K562 (cell line): ENCODE data around the gene SULT2A1. TPM values are rescaled to one million over a fixed set of nuclear protein-coding genes. Genes with fewer than 3 reads are reported as not detected.
A peak's percentile ranks its signal among the peaks of the same experiment; 100 is the strongest.

Experiments
- ATAC-seq: fragments of 200-7000 bp; cut with Tn5 transposase; 3 replicates; pipeline ENCODE4 v1.9.1; 2020; ENCODE audit warnings: moderate library complexity
- BruUV-seq: library from RNA; stranded (reverse); fragments of 400-500 nt; replicated peaks from 2 replicates; lab custom pipeline; 2021; lab: Mats Ljungman, UMichigan
- CTCF ChIA-PET: fragments of 300-600 bp; formaldehyde crosslinking; extraction: SDS; loops from one replicate; lab custom pipeline; 2021; ENCODE audit warnings: low intra/inter-chr PET ratio; lab: Yijun Ruan, JAX
- POLR2A ChIA-PET: fragments of 300-600, 350-650 bp; sonication (Branson Sonifier 250); formaldehyde crosslinking; extraction: SDS; loops from one replicate; lab custom pipeline; 2021; ENCODE audit warnings: antibody characterized with exemption, inconsistent platforms; lab: Yijun Ruan, JAX
- DNase-seq, 4 experiments: peaks; one replicate each; pipeline versions ENCODE4 v3.0.0 to v3.0.0-alpha.2; 2011 to 2018; ENCODE audit warnings: low spot score in 3 of 4, mixed read lengths in 3 of 4; ENCODE audit errors: extremely low read depth in 1 of 4
- FAIRE-seq: peaks from 2 replicates; lab custom pipeline; 2011; peaks lifted over from hg19 to GRCh38; lab: Jason Lieb, UNC
- H2AFZ ChIP-seq: 2 replicates; pipeline ENCODE4 v1.6.0; 2011; ENCODE audit warnings: low read depth, low read length, control low read depth, inconsistent platforms
- H3K27ac ChIP-seq: fragments of 200-600 bp; 3 replicates; pipeline ENCODE4 v1.8.0; 2011; ENCODE audit warnings: low read depth, mild to moderate bottlenecking, control low read depth, inconsistent platforms, low read length, moderate library complexity, mixed read lengths; ENCODE audit errors: extremely low read depth
- H3K27me3 ChIP-seq, 2 experiments: fragments of 300-600 bp in 1 of 2; 2 replicates in 1 of 2; 3 replicates in 1 of 2; pipeline versions ENCODE4 v1.6.0 to v1.8.0; 2011; ENCODE audit warnings: inconsistent platforms in 2 of 2, low read length in 2 of 2, mild to moderate bottlenecking in 1 of 2, mixed read lengths in 1 of 2, moderate library complexity in 1 of 2; ENCODE audit not compliant: control insufficient read depth in 2 of 2, insufficient read depth in 2 of 2
- H3K36me3 ChIP-seq: fragments of 300-600 bp; 3 replicates; pipeline ENCODE4 v1.8.0; 2011; ENCODE audit warnings: mild to moderate bottlenecking, low read length, inconsistent platforms; ENCODE audit not compliant: control insufficient read depth, insufficient read depth
- H3K4me1 ChIP-seq, 2 experiments: fragments of 200-600 bp in 1 of 2; replicated peaks in 1 of 2; 2 replicates in 1 of 2; 3 replicates in 1 of 2; pipeline versions ENCODE4 v1.5.1 to v1.8.0; 2011; ENCODE audit warnings: inconsistent platforms in 2 of 2, low read length in 2 of 2, mild to moderate bottlenecking in 1 of 2, mixed read lengths in 1 of 2, moderate library complexity in 1 of 2; ENCODE audit not compliant: control insufficient read depth in 2 of 2, insufficient read depth in 2 of 2
- H3K4me2 ChIP-seq: 2 replicates; pipeline ENCODE4 v1.6.1; 2011; ENCODE audit warnings: low read length, control low read depth, inconsistent platforms, mixed read lengths; ENCODE audit not compliant: insufficient read depth
- H3K4me3 ChIP-seq: fragments of 200-600 bp; sonication (generic), shearing (Covaris generic); 2 replicates; pipeline ENCODE4 v1.5.1; 2016; ENCODE audit warnings: control low read depth, inconsistent platforms
- H3K79me2 ChIP-seq: fragments of 200-600 bp; 3 replicates; pipeline ENCODE4 v1.8.0; 2011; ENCODE audit warnings: low read length, inconsistent platforms; ENCODE audit not compliant: control insufficient read depth, insufficient read depth
- H3K9ac ChIP-seq, 2 experiments: 2 replicates each; pipeline versions ENCODE4 v1.6.0 to v1.6.1; 2011; ENCODE audit warnings: low read depth in 2 of 2, low read length in 2 of 2, control low read depth in 1 of 2, inconsistent platforms in 1 of 2, mild to moderate bottlenecking in 1 of 2, mixed read lengths in 1 of 2; ENCODE audit not compliant: insufficient read depth in 1 of 2
- H3K9me1 ChIP-seq: one replicate; pipeline ENCODE4 v1.6.0; 2011; ENCODE audit warnings: inconsistent platforms, mild to moderate bottlenecking, low read length, moderate library complexity; ENCODE audit not compliant: control insufficient read depth, insufficient read depth
- H3K9me3 ChIP-seq: replicated peaks from 2 replicates; pipeline ENCODE4 v1.5.1; 2011; ENCODE audit warnings: low read depth, low read length, inconsistent platforms; ENCODE audit not compliant: control insufficient read depth, insufficient read depth
- H4K20me1 ChIP-seq: replicated peaks from 2 replicates; pipeline ENCODE4 v1.6.1; 2011; ENCODE audit warnings: low read length, inconsistent platforms, mixed read lengths; ENCODE audit not compliant: control insufficient read depth, insufficient read depth
- BACH1 ChIP-seq: fragments of 200-800 bp; sonication (Bioruptor generic); IDR thresholded peaks from 2 replicates; pipeline ENCODE4 v1.6.1; 2016; ENCODE audit warnings: missing genetic modification characterization, missing compliant biosample characterization
- C11orf30 ChIP-seq: fragments of 450-650 bp; IDR thresholded peaks from 2 replicates; pipeline ENCODE4 v1.6.1; 2016; ENCODE audit warnings: low read depth, mild to moderate bottlenecking
- MAFF ChIP-seq: IDR thresholded peaks from 2 replicates; pipeline ENCODE4 v1.6.1; 2012; ENCODE audit warnings: low read length, improper control_type of control experiment
- MAFG ChIP-seq: fragments of 450-650 bp; conservative IDR thresholded peaks from 2 replicates; pipeline ENCODE4 v1.6.1; 2016; ENCODE audit warnings: missing genetic modification characterization, missing compliant biosample characterization
- MAFK ChIP-seq: IDR thresholded peaks from 2 replicates; pipeline ENCODE4 v1.6.1; 2011; ENCODE audit warnings: low read length, improper control_type of control experiment
- NFE2 ChIP-seq: IDR thresholded peaks from 2 replicates; pipeline ENCODE4 v1.6.1; 2014; ENCODE audit warnings: antibody characterized with exemption, low read depth
- NFE2L1 ChIP-seq: fragments of 450-650 bp; IDR thresholded peaks from 2 replicates; pipeline ENCODE4 v1.6.1; 2016; ENCODE audit warnings: missing genetic modification characterization, low read depth, mild to moderate bottlenecking, missing compliant biosample characterization, moderate library complexity, borderline replicate concordance
- TEAD4 ChIP-seq, 2 experiments: sonication (generic) in 1 of 2; formaldehyde crosslinking in 1 of 2; IDR thresholded peaks; 2 replicates each; pipeline versions ENCODE4 v1.6.1 to v1.8.0; 2012 to 2022; ENCODE audit warnings: borderline replicate concordance in 1 of 2, inconsistent platforms in 1 of 2, low read length in 1 of 2, mild to moderate bottlenecking in 1 of 2, missing genetic modification reagents in 1 of 2
- ZNF316 ChIP-seq: fragments of 450-650 bp; IDR thresholded peaks from 2 replicates; pipeline ENCODE4 v1.6.1; 2016
- ZSCAN29 ChIP-seq: fragments of 450-650 bp; IDR thresholded peaks from 2 replicates; pipeline ENCODE4 v1.6.1; 2017
- WGBS: fragments of 100-300 bp; shearing (Covaris generic); methylation state at CpG from one replicate; pipeline ENCODE4 v1.1.6; 2016; ENCODE audit warnings: low coverage, mixed read lengths; ENCODE audit not compliant: insufficient coverage; ENCODE audit errors: missing lambda C conversion rate; 5-methylcytosine and 5-hydroxymethylcytosine counted together
- in situ Hi-C: fragments of 300-500 bp; cut with MboI; formaldehyde crosslinking; loops from 4 replicates; pipeline ENCODE4 v1.15.0; 2018; ENCODE audit warnings: inconsistent platforms, mixed read lengths
- intact Hi-C: fragments of 100-400 bp; cut with micrococcal nuclease; formaldehyde crosslinking; loops from 2 replicates; pipeline ENCODE4 v1.14.2; 2022
- polyA plus RNA-seq, 8 experiments: library from polyadenylated mRNA; depleted of rRNA in 4 of 8; stranded (reverse) in 5 of 8; unstranded in 3 of 8; fragments of >200 nt; fragmentation: Nextera tagmentation in 2 of 8; fragmentation: Illumina TruSeq in 1 of 8; extraction: Ambion mirVana in 2 of 8; extraction: Trizol in 1 of 8; gene quantifications; 2 replicates each; pipeline versions ENCODE4 v1.2.1 to v1.2.3, GENCODE V29; 2011 to 2014; ENCODE audit warnings: inconsistent platforms in 1 of 8, missing spikeins in 1 of 8
- total RNA-seq, 7 experiments: library from RNA; depleted of rRNA in 6 of 7; stranded (reverse); fragments of >200 nt in 6 of 7; fragmentation: Illumina TruSeq in 2 of 7; extraction: Trizol in 2 of 7; gene quantifications; 2 replicates each; pipeline versions ENCODE4 v1.2.1 to v1.2.3, GENCODE V29; 2011 to 2021; ENCODE audit warnings: low replicate concordance in 1 of 7

The SULT2A1 gene
- total and polyA plus RNA-seq, 9 of the 15 experiments (the other 6 are each of a cell fraction or from before 2014, with no cell fraction given), result 0.03 to 0.25 (median 0.07) TPM; not detected in 4

DNA sequence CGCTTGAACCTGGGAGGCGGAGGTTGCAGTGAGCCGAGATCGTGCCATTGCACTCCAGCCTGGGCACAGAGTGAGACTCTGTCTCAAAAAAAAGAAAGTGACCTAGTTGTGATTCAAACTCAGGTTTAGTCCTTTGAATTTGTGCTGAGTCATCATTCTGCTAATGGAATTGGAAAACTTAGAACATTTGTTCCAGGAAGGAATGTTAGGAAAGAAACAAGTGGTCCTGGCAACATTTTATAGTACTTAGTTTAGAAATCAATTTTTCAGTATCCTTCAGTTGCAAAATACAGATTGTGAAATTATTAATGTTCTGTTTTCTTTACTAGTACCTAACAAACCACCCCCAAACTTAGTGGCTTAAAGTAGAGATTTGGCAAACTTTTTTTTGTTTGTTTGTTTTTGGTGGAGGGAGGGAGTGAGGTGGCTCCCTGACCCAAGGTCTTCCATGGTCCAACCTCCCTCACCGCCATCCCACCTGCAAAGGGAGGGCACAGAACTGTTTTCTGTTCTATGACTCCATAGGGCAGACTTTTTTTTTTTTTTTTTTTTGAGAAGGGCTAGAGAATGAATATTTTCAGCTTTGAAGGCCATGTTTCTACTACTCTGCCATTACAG lies 9.2 kb upstream of the SULT2A1 start:
- Histone ChIP-seq H3K9me1 (no peaks in the 10 kb centered on the region), H3K4me3 (no peak overlapping the region), H3K4me2 (no peak overlapping the region), H3K27me3 (no peaks in the 10 kb centered on the region; a peak in 1 of 5 replicates), H3K36me3 (no peaks in the 10 kb centered on the region), H3K27ac (no peak overlapping the region), H4K20me1 (no peaks in the 10 kb centered on the region), H3K4me1 (peaks cover 12 to 18% of the 10 kb centered on the region in 2 experiments), H2AFZ (no peak overlapping the region), H3K9ac (no peak overlapping the region), H3K79me2 (no peaks in the 10 kb centered on the region), H3K9me3 (no peaks in the 10 kb centered on the region)
- WGBS, result 90% methylated on average over 5 of the region's 5 CpGs
- BruUV-seq, result no TSS peak
- ChIA-PET CTCF (no interaction called here), POLR2A (interaction anchor here (0.6 kb wide), 1 partner anchor 13 kb away, joined by 3 read pairs; no protein-coding TSS in a partner anchor)
- no peak for ATAC-seq
- TF ChIP-seq ZSCAN29, result no peak
- peak; percentile 79 for TF ChIP-seq NFE2L1 (tag)
- no peak for TF ChIP-seq TEAD4 (IDR thresholded peaks at IDR 0.05; ENCODE audit: low read length)
- no peak for TF ChIP-seq TEAD4 (CRISPR knock-in tag; IDR thresholded peaks at IDR 0.05; ENCODE audit: borderline replicate concordance)
- peak; percentile 99 for TF ChIP-seq MAFK
- peak; percentile 99 for TF ChIP-seq MAFF
- TF ChIP-seq C11orf30, result peak; percentile 98
- TF ChIP-seq ZNF316, result peak; percentile 99
- TF ChIP-seq MAFG (tag), result peak; percentile 98
- peak; percentile 64; the same call in 1 of the 2 replicates for TF ChIP-seq BACH1 (tag)
- TF ChIP-seq NFE2, result peak; percentile 80
- in situ Hi-C loops, result no loop called here
- DNase-seq, result no peak
- FAIRE-seq, result no peak
- intact Hi-C loops, result no loop called here
